ENCODE data around the gene SNRNP48. TPM values are rescaled to one million over a fixed set of nuclear protein-coding genes. Genes with fewer than 3 reads are reported as not detected.

The SNRNP48 gene
- total and polyA plus RNA-seq, 2 of the 8 experiments (the other 6 are each of a cell fraction or from before 2014, with no cell fraction given) = 7.7 to 21.0 TPM

- no peak for FAIRE-seq
- H3K79me2 ChIP-seq (ENCODE audit: control insufficient read depth in 1 of 2, insufficient read depth in 2 of 2, low read length in 2 of 2) = peaks cover 0 to 27% of the 10 kb centered on the region in 2 experiments; a peak in 2 of 4 replicates
- no peaks in the 10 kb centered on the region for H4K20me1 ChIP-seq (replicated peaks in 1 of 2; ENCODE audit: control insufficient read depth in 1 of 2, insufficient read depth in 2 of 2, low read length in 2 of 2)
- no peaks in the 10 kb centered on the region for H3K27me3 ChIP-seq (replicated peaks in 1 of 4; ENCODE audit: control insufficient read depth in 3 of 4, extremely low read depth in 1 of 4, insufficient read depth in 3 of 4, low read length in 3 of 4)
- H2BK120ac ChIP-seq (replicated peaks; ENCODE audit: low read depth, low read length) = no peak overlapping the region
- no peaks in the 10 kb centered on the region; a peak in 1 of 7 replicates for H3K4me1 ChIP-seq (replicated peaks in 1 of 4; ENCODE audit: control insufficient read depth in 3 of 4, insufficient read depth in 4 of 4, low read length in 3 of 4)
- H2BK20ac ChIP-seq (ENCODE audit: low read length) = no peak overlapping the region
- H3K18ac ChIP-seq (ENCODE audit: extremely low read depth, low read length) = no peak overlapping the region
- no peak overlapping the region for H2BK15ac ChIP-seq (ENCODE audit: low read length)
- H3K56ac ChIP-seq (replicated peaks; ENCODE audit: insufficient read length, low read depth, low read length) = no peak overlapping the region
- H3K23me2 ChIP-seq (ENCODE audit: low read depth, low read length) = no peaks in the 10 kb centered on the region
- CTCF ChIA-PET (ENCODE audit: partially characterized antibody) = no interaction called here
- H3K4ac ChIP-seq (replicated peaks; ENCODE audit: insufficient read length, low read depth, low read length) = no peak overlapping the region
- no peaks in the 10 kb centered on the region; the same call in 1 of the 2 replicates for H3K79me1 ChIP-seq (ENCODE audit: low read depth, low read length)
- H3K9me3 ChIP-seq (ENCODE audit: insufficient read depth in 2 of 2, low read depth in 1 of 2, low read length in 1 of 2) = no peaks in the 10 kb centered on the region
- H3K14ac ChIP-seq (ENCODE audit: insufficient read length) = no peak overlapping the region
- H4K91ac ChIP-seq (replicated peaks; ENCODE audit: insufficient read length, low read length) = no peak overlapping the region
- no peak overlapping the region for H2AFZ ChIP-seq (ENCODE audit: low read length)
- H3K27ac ChIP-seq (ENCODE audit: low read depth, low read length) = no peak overlapping the region
- TF ChIP-seq EGR1 (IDR thresholded peaks at IDR 0.05; ENCODE audit: borderline replicate concordance, low read depth, low read length) = no peak
- TF ChIP-seq ZNF274 (IDR thresholded peaks at IDR 0.05; ENCODE audit: borderline replicate concordance, extremely low read depth, low read length) = no peak
- no peak for TF ChIP-seq TBP (IDR thresholded peaks at IDR 0.05; ENCODE audit: low read depth, low read length)
- TF ChIP-seq, protein P1, sequence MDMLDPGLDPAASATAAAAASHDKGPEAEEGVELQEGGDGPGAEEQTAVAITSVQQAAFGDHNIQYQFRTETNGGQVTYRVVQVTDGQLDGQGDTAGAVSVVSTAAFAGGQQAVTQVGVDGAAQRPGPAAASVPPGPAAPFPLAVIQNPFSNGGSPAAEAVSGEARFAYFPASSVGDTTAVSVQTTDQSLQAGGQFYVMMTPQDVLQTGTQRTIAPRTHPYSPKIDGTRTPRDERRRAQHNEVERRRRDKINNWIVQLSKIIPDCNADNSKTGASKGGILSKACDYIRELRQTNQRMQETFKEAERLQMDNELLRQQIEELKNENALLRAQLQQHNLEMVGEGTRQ (IDR thresholded peaks at IDR 0.05; ENCODE audit: low read length) = no peak
- no peak for TF ChIP-seq PHF8 (conservative IDR thresholded peaks at IDR 0.05; ENCODE audit: low read depth, low read length)
- no peak for TF ChIP-seq TAF1 (IDR thresholded peaks at IDR 0.05; ENCODE audit: low read depth, low read length)
- no peak for TF ChIP-seq MAX (IDR thresholded peaks at IDR 0.05)
- no peak for TF ChIP-seq CHD2 (IDR thresholded peaks at IDR 0.05; ENCODE audit: low read length)
- TF ChIP-seq TAF7 (optimal IDR thresholded peaks at IDR 0.05; ENCODE audit: borderline replicate concordance, low read depth, low read length) = no peak
- no peak for TF ChIP-seq RNF2 (IDR thresholded peaks at IDR 0.05; ENCODE audit: borderline replicate concordance, low read depth, low read length, missing control alignments, poor library complexity, severe bottlenecking)
- H4K8ac ChIP-seq (ENCODE audit: extremely low read depth, insufficient read depth, low read length) = no peak overlapping the region
- no peak overlapping the region for H4K5ac ChIP-seq (ENCODE audit: insufficient read length, low read depth, low read length)
- no peak overlapping the region for H3K9ac ChIP-seq (replicated peaks in 1 of 4; ENCODE audit: extremely low read depth in 1 of 4, low read depth in 3 of 4, low read length in 3 of 4)
- H3K23ac ChIP-seq (ENCODE audit: insufficient read length) = no peak overlapping the region
- H3K4me2 ChIP-seq (ENCODE audit: insufficient read depth in 1 of 2, low read depth in 2 of 2, low read length in 2 of 2) = no peak overlapping the region
- POLR2A ChIA-PET (ENCODE audit: partially characterized antibody) = no interaction called here
- no peak overlapping the region for H2BK5ac ChIP-seq (ENCODE audit: low read depth, low read length)
- H3K4me3 ChIP-seq (ENCODE audit: extremely low read depth in 1 of 4, insufficient read depth in 2 of 4, low read depth in 3 of 4, low read length in 4 of 4) = no peak overlapping the region
- peaks cover 0 to 20% (median 9%) of the 10 kb centered on the region in 4 experiments; a peak in 5 of 8 replicates for H3K36me3 ChIP-seq (ENCODE audit: control insufficient read depth in 2 of 4, insufficient read depth in 4 of 4, low read length in 3 of 4)
- no peak for DNase-seq (ENCODE audit: low read depth in 1 of 2, low spot score in 2 of 2)
- WGBS, 2 experiments (ENCODE audit: extremely low coverage in 1 of 2, insufficient coverage in 1 of 2, insufficient read length in 1 of 2, insufficient replicate concordance in 2 of 2, low coverage in 1 of 2, low lambda C conversion rate in 2 of 2, missing lambda C conversion rate in 1 of 2) = 83% methylated on average over 6 of the region's 6 CpGs; no CpG with 5 or more reads in 1 of the 2 experiments
- H2BK12ac ChIP-seq (ENCODE audit: low read depth, low read length) = no peak overlapping the region
- no peak overlapping the region for H2AK5ac ChIP-seq (ENCODE audit: low read depth, low read length)
Measured at GRCh38 chr6:7554533-7555275, 35.3 kb upstream of the SNRNP48 start.

Measured in H1 (cell line).